Measurements from ENCODE around the gene PIK3CD. TPM values are rescaled to one million over a fixed set of nuclear protein-coding genes. Genes with fewer than 3 reads are reported as not detected.

The PIK3CD gene
- total RNA-seq (2012; rRNA removed) = 5.0 and 5.6 TPM in 2 replicates
- 12.1 and 13.6 TPM in 2 replicates for polyA plus RNA-seq (2012; rRNA removed)
- 9.1 and 12.9 TPM in 2 replicates for polyA plus RNA-seq (2012; cell fraction: cytosol; rRNA removed)
- polyA plus RNA-seq (2012; cell fraction: nucleus; rRNA removed; ENCODE audit: low replicate concordance) = 34.1 and 56.0 TPM in 2 replicates
- percentile 45 among the genes with signal in this experiment for Bru-seq, nascent RNA
- BruChase-seq, experiment 1, labeled RNA remaining after a 6-hour chase = percentile 54 among the genes with signal in this experiment
- BruChase-seq, experiment 2, labeled RNA remaining after a 2-hour chase = percentile 45 among the genes with signal in this experiment
- long read RNA-seq, partial matches to known transcripts = 4 of 9 reads
- long read RNA-seq, other reads (novel, unspliced or antisense) = 5 of 9 reads

GRCh38 chr1:9651565-9652378 lies at the start of gene PIK3CD:
Gene PIK3CD (plus strand): TSS chr1:9651731. CDS start chr1:9710456, 58,725 bp downstream.
- peak; percentile 57 for DNase-seq
- POLR2A ChIA-PET (ENCODE audit: unreplicated experiment) = interaction anchor here (0.6 kb wide), 1 partner anchor 24 kb away, joined by 3 read pairs; no protein-coding TSS in a partner anchor
- in situ Hi-C loops (cut with MboI; ENCODE audit: low sequenced_read_pairs) = no loop called here

More at GRCh38 chr1:9651565-9652378, at the start of gene PIK3CD:
- Histone ChIP-seq H3K23ac (ENCODE audit: low read depth, low read length) (peak within 1 kb of the TSS; percentile 51; the same call in 1 of the 2 replicates), H2AK5ac (ENCODE audit: low read depth, low read length) (no peak within 1 kb of the TSS), H3K4ac (ENCODE audit: low read depth, low read length) (no peak within 1 kb of the TSS), H4K91ac (ENCODE audit: insufficient read depth, low read depth, low read length) (no peak within 1 kb of the TSS), H2BK5ac (ENCODE audit: low read depth, low read length, poor library complexity, severe bottlenecking) (no peak within 1 kb of the TSS), H3K36me3 (ENCODE audit: control insufficient read depth, insufficient read depth, low read length) (no peaks in the 10 kb centered on the region), H3K9ac (ENCODE audit: low read depth, low read length) (peak within 1 kb of the TSS; percentile 19; the same call in 1 of the 2 replicates), H3K4me2 (ENCODE audit: low read depth, low read length) (peak within 1 kb of the TSS; percentile 71), H4K20me1 (ENCODE audit: insufficient read depth, low read length) (no peaks in the 10 kb centered on the region), H3K14ac (replicated peaks; ENCODE audit: low read depth, low read length) (no peak within 1 kb of the TSS), H3K4me3 (ENCODE audit: insufficient read depth, low read depth, low read length) (peak within 1 kb of the TSS; percentile 55), H2AFZ (replicated peaks; ENCODE audit: low read length, poor library complexity) (peak within 1 kb of the TSS; percentile 77), H2BK20ac (ENCODE audit: low read depth, low read length) (no peak within 1 kb of the TSS), H2AK9ac (replicated peaks; ENCODE audit: low read depth, low read length, poor library complexity) (peak within 1 kb of the TSS; percentile 70), H3K79me1 (ENCODE audit: low read depth in 1 of 2, low read length in 2 of 2) (no peaks in the 10 kb centered on the region), H2BK120ac (ENCODE audit: low read depth, low read length) (no peak within 1 kb of the TSS), H4K5ac (ENCODE audit: low read depth, low read length) (no peak within 1 kb of the TSS), H3K27me3 (ENCODE audit: control insufficient read depth, insufficient read depth, low read length) (peaks cover 29% of the 10 kb centered on the region; the same call in 1 of the 2 replicates), H3K9me3 (ENCODE audit: control insufficient read depth, insufficient read depth, low read length) (no peaks in the 10 kb centered on the region), H3K27ac (ENCODE audit: insufficient read depth, low read length) (no peak within 1 kb of the TSS; the same call in 1 of the 2 replicates), H4K8ac (ENCODE audit: low read depth in 2 of 2, low read length in 2 of 2) (no peak within 1 kb of the TSS), H2BK15ac (ENCODE audit: low read depth, low read length) (no peak within 1 kb of the TSS), H3K18ac (ENCODE audit: low read depth, low read length) (no peak within 1 kb of the TSS), H3K56ac (ENCODE audit: extremely low read depth, insufficient read depth, low read length) (no peak within 1 kb of the TSS), H3K4me1 (ENCODE audit: control insufficient read depth, insufficient read depth, low read length) (0 out of 2 replicates have a peak, but pooled peaks cover 1% of the 10 kb centered on the region), H3K9me1 (ENCODE audit: insufficient read depth, low read length) (no peaks in the 10 kb centered on the region)
- TF ChIP-seq FOS (IDR thresholded peaks at IDR 0.05; ENCODE audit: low read depth, low read length) (no peak), CHD1 (IDR thresholded peaks at IDR 0.05; ENCODE audit: low read depth, low read length) (no peak), RFX5 (IDR thresholded peaks at IDR 0.05; ENCODE audit: low read depth, low read length) (no peak), RAD21 (IDR thresholded peaks at IDR 0.05; ENCODE audit: low read length) (no peak), CEBPB (IDR thresholded peaks at IDR 0.05; ENCODE audit: low read depth, low read length) (no peak), BHLHE40 (IDR thresholded peaks at IDR 0.05; ENCODE audit: low read depth, low read length) (no peak), NFE2L2 (IDR thresholded peaks at IDR 0.05; ENCODE audit: low read depth, low read length) (no peak), MXI1 (IDR thresholded peaks at IDR 0.05; ENCODE audit: borderline replicate concordance, low read depth, low read length) (no peak), ELK1 (IDR thresholded peaks at IDR 0.05; ENCODE audit: borderline replicate concordance, low read depth, low read length) (no peak), MAFK (IDR thresholded peaks at IDR 0.05; ENCODE audit: low read depth, low read length) (no peak), SMC3 (IDR thresholded peaks at IDR 0.05; ENCODE audit: low read depth, low read length) (no peak)
- dilution Hi-C loops (cut with HindIII; ENCODE audit: low sequenced_read_pairs, unreplicated experiment) = no loop called here
- WGBS, 2 experiments (ENCODE audit: extremely low coverage in 2 of 2, insufficient read length in 1 of 2) = 1% methylated on average over 68 of the region's 94 CpGs; no CpG with 5 or more reads in 1 of the 2 experiments
- peak; percentile 88 for ATAC-seq (ENCODE audit: low read depth)
- CTCF ChIA-PET = interaction anchor here (0.6 kb wide), 1 partner anchor 16 kb away, joined by 3 read pairs; no protein-coding TSS in a partner anchor
- no TSS peak for BruUV-seq (replicated peaks)
- intact Hi-C loops (cut with micrococcal nuclease) = no loop called here

Measured in IMR-90 (cell line).